GM12875 (cell line): ENCODE measurements around the gene CHD6.

ENCODE experiments used
- H3K4me3 ChIP-seq: one replicate; pipeline ENCODE4 v1.5.1; 2011; ENCODE audit warnings: low read depth, low read length, control low read depth
- CTCF ChIP-seq: IDR thresholded peaks from 2 replicates; pipeline ENCODE4 v1.5.1; 2011; ENCODE audit warnings: low read depth, mild to moderate bottlenecking, control low read depth, inconsistent platforms, low read length, moderate library complexity, borderline replicate concordance; ENCODE audit not compliant: insufficient read depth

The CHD6 gene

GRCh38 chr20:41406896-41407444, 211.2 kb downstream of the CHD6 start:
- no peak overlapping the region for H3K4me3 ChIP-seq
- no peak for TF ChIP-seq CTCF

GRCh38 chr20:41406353-41406752, 211.8 kb downstream of the CHD6 start:
- no peak for TF ChIP-seq CTCF

GRCh38 chr20:41405436-41405835, 212.7 kb downstream of the CHD6 start:
- TF ChIP-seq CTCF: no peak
- no peak overlapping the region for H3K4me3 ChIP-seq

More at GRCh38 chr20:41406353-41406752, 211.8 kb downstream of the CHD6 start:
- no peak overlapping the region for H3K4me3 ChIP-seq

- H3K4me3 ChIP-seq: no peak overlapping the region
- TF ChIP-seq CTCF: no peak
Observed at GRCh38 chr20:41403604-41404003, 214.6 kb downstream of the CHD6 start.

- TF ChIP-seq CTCF: no peak
- no peak overlapping the region for H3K4me3 ChIP-seq
Observed at GRCh38 chr20:41398408-41398807, 219.8 kb downstream of the CHD6 start.

- H3K4me3 ChIP-seq: no peak overlapping the region
- TF ChIP-seq CTCF: no peak
Observed at GRCh38 chr20:41395667-41396664, 222.2 kb downstream of the CHD6 start.
